Panc1 (cell line): ENCODE results near the gene MAB21L3. TPM values are rescaled to one million over a fixed set of nuclear protein-coding genes. Genes with fewer than 3 reads are reported as not detected.

Experiments
- ATAC-seq: fragments of 200-7000 bp; cut with Tn5 transposase; 2 replicates; pipeline ENCODE4 v1.9.1; 2020; ENCODE audit warnings: mild to moderate bottlenecking, moderate library complexity
- Bru-seq: library from RNA; stranded (reverse); fragments of 400-500 nt; gene quantifications from one replicate; lab custom pipeline; 2021; lab: Mats Ljungman, UMichigan
- BruChase-seq, 2 experiments: library from RNA; stranded (reverse); fragments of 400-500 nt; gene quantifications; one replicate each; lab custom pipeline; 2021; lab: Mats Ljungman, UMichigan
- BruUV-seq: library from RNA; stranded (reverse); fragments of 400-500 nt; replicated peaks from 2 replicates; lab custom pipeline; 2021; lab: Mats Ljungman, UMichigan
- CTCF ChIA-PET: fragments of 300-600 bp; sonication (Branson Sonifier 250); formaldehyde crosslinking; loops from one replicate; lab custom pipeline; 2022; ENCODE audit warnings: antibody characterized with exemption; lab: Charles Lee
- POLR2A ChIA-PET: fragments of 300-600 bp; sonication (Branson Sonifier 250); formaldehyde crosslinking; loops from one replicate; lab custom pipeline; 2022; ENCODE audit warnings: antibody characterized with exemption; lab: Charles Lee
- DNase-seq: peaks from one replicate; pipeline ENCODE4 v3.0.0-alpha.2; 2010; ENCODE audit warnings: low read depth, low spot score
- H3K27ac ChIP-seq: 2 replicates; pipeline ENCODE4 v1.5.1; 2011; ENCODE audit warnings: mild to moderate bottlenecking, low read length, inconsistent platforms
- H3K27me3 ChIP-seq: fragments of 200-500 bp; sonication (Bioruptor generic); 2 replicates; pipeline ENCODE4 v1.6.0; 2014; ENCODE audit warnings: low read length, inconsistent platforms; ENCODE audit not compliant: control insufficient read depth, insufficient read depth
- H3K36me3 ChIP-seq: fragments of 200-500 bp; sonication (Bioruptor generic); 2 replicates; pipeline ENCODE4 v1.5.1; 2014; ENCODE audit warnings: inconsistent platforms, mild to moderate bottlenecking, low read length, moderate library complexity; ENCODE audit not compliant: control insufficient read depth, insufficient read depth
- H3K4me1 ChIP-seq: 2 replicates; pipeline ENCODE4 v1.5.1; 2011; ENCODE audit warnings: inconsistent platforms, mild to moderate bottlenecking, low read length, moderate library complexity; ENCODE audit not compliant: control insufficient read depth, insufficient read depth
- H3K4me3 ChIP-seq, 2 experiments: 2 replicates each; pipeline ENCODE4 v1.5.1; 2011 to 2012; ENCODE audit warnings: low read depth in 2 of 2, low read length in 2 of 2, mild to moderate bottlenecking in 2 of 2, inconsistent platforms in 1 of 2, moderate library complexity in 1 of 2
- H3K9me3 ChIP-seq: fragments of 200-500 bp; sonication (Bioruptor generic); 2 replicates; pipeline ENCODE4 v1.5.1; 2014; ENCODE audit warnings: low read depth, mild to moderate bottlenecking, inconsistent platforms, low read length, moderate library complexity; ENCODE audit not compliant: control insufficient read depth, insufficient read depth
- CTCF ChIP-seq: fragments of 450-650 bp; IDR thresholded peaks from 2 replicates; pipeline ENCODE4 v1.5.1; 2017; ENCODE audit warnings: mild to moderate bottlenecking
- POLR2AphosphoS5 ChIP-seq: IDR thresholded peaks from 2 replicates; pipeline ENCODE4 v1.6.1; 2012; ENCODE audit warnings: mild to moderate bottlenecking, low read depth, low read length, moderate library complexity
- REST ChIP-seq, 2 experiments: IDR thresholded peaks; 2 replicates each; pipeline ENCODE4 v1.6.1; 2011 to 2012; ENCODE audit warnings: low read depth in 2 of 2, control low read depth in 1 of 2, low read length in 1 of 2, mild to moderate bottlenecking in 1 of 2, moderate library complexity in 1 of 2; ENCODE audit not compliant: insufficient read depth in 1 of 2
- SIN3A ChIP-seq: IDR thresholded peaks from 2 replicates; pipeline ENCODE4 v1.6.1; 2012; ENCODE audit warnings: low read depth, mild to moderate bottlenecking, low read length, moderate library complexity, borderline replicate concordance; ENCODE audit not compliant: insufficient read depth
- TCF7L2 ChIP-seq: IDR thresholded peaks from 2 replicates; pipeline ENCODE4 v1.6.1; 2011; ENCODE audit warnings: mild to moderate bottlenecking, low read depth, low read length, inconsistent platforms
- in situ Hi-C: cut with HindIII; loops from 2 replicates; pipeline ENCODE4 v1.10.0; 2016; ENCODE audit warnings: low sequenced_read_pairs, low pct_unique_long_range_greater_than_20kb
- intact Hi-C: fragments of 100-400 bp; cut with micrococcal nuclease; formaldehyde crosslinking; loops from one replicate; pipeline ENCODE4 v1.10.0; 2022; ENCODE audit not compliant: unreplicated experiment
- long read RNA-seq: library from polyadenylated mRNA; unstranded; transcript quantifications from one replicate; pipeline ENCODE4 v2.0.0, GENCODE V29; 2021; ENCODE audit not compliant: unreplicated experiment
- polyA plus RNA-seq: library from polyadenylated mRNA; unstranded; fragments of >200 nt; gene quantifications from one replicate; pipeline ENCODE4 v1.2.1, GENCODE V29; 2012; ENCODE audit warnings: missing spikeins; ENCODE audit not compliant: insufficient read length
- total RNA-seq: library from RNA; stranded (reverse); gene quantifications from one replicate; pipeline ENCODE4 v1.2.1, GENCODE V29; 2021; ENCODE audit not compliant: unreplicated experiment

The MAB21L3 gene
- total RNA-seq (not detected), Bru-seq, nascent RNA (not detected), BruChase-seq, experiment 1, labeled RNA remaining after a 2-hour chase (percentile 10 among the genes with signal in this experiment), BruChase-seq, experiment 2, labeled RNA remaining after a 6-hour chase (percentile 10 among the genes with signal in this experiment)
- polyA plus RNA-seq = not detected
- long read RNA-seq = 0 reads

DNA sequence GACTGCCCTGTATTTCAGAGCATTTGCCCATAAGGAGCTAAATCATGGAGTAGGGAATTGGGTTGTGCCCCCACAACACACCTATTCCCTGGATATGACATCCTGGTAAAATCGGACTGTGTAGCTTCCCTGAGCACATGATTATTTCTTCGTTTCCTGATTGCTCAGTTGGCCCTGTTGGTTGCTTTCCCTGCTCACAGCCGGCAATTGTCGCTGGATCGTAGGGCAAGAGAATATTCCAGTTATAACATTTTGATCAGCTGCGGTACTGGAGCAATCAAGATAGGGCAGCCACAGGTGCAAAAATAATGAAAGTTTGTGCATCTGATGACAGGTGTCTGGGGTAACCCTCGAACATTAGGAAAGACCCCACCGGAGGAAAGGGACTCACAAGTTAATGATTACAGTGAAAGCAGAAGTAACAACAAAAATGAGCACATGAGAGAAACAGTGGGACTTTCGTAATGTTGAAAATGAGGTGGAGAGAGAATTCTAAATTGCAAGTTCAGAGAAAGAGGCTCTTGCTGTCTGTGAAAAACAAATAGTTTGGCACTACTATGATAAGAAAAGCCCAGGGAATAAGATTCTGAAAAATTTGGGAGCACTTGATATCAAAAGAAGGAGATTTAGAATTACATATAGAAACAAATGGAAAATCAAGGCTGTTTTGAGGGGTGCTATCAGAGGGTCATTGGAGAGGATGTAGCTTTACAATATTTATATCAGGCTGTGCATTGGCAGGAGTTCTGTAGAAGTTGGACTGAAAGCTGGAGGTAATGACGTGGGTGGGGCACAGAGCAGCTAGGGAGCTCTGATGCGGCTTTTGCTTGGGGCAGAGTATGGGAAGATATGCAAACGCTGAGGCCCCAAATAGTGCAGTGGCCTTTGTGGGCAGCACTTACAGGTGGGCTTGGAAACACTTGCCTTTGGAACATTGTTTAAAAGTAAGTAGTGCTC, at the start of gene MAB21L3:
TSS of gene MAB21L3 (plus strand) at position 833 of the 957 bp plus-strand sequence. CDS start 1,217 bp downstream, outside the sequence.
- ChIA-PET CTCF (no interaction called here), POLR2A (no interaction called here)
- no peak for DNase-seq
- in situ Hi-C loops = no loop called here
- intact Hi-C loops = no loop called here
- no peak for TF ChIP-seq POLR2AphosphoS5
- no peak for TF ChIP-seq REST (IDR thresholded peaks at IDR 0.05; ENCODE audit: insufficient read depth in 1 of 2, low read depth in 2 of 2, low read length in 1 of 2)
- TF ChIP-seq SIN3A = no peak
- TF ChIP-seq CTCF = no peak
- TF ChIP-seq TCF7L2 = no peak
- no peak for ATAC-seq
- Histone ChIP-seq H3K4me1 (no peaks in the 10 kb centered on the region), H3K27ac (no peak within 1 kb of the TSS), H3K9me3 (no peaks in the 10 kb centered on the region), H3K4me3 (no peak within 1 kb of the TSS), H3K27me3 (no peaks in the 10 kb centered on the region), H3K36me3 (no peaks in the 10 kb centered on the region)
- BruUV-seq = no TSS peak

DNA sequence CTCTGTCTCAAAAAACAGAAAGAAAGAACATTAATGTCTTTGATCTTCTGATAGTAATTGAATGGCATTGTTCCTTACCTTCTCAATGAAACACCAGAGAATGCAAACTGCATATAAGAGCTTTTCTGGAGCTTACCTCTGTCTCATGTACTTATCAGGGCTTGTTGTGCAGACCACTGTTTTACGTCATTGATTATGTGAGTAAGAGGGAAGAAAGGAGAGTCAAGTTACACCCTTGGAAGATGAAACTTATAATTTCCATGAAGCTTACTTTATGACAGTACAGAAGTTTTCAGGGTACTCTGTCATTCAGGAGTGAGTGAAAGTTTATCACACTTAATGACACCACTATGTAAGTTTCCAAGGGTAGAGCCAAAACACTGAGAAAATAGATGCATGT, 49.0 kb upstream of the MAB21L3 start:
- H3K9me3 ChIP-seq = no peaks in the 10 kb centered on the region
- no peaks in the 10 kb centered on the region for H3K36me3 ChIP-seq
- intact Hi-C loops = no loop called here
- CTCF ChIA-PET = no interaction called here
- no peak for ATAC-seq
- no peak overlapping the region for H3K4me3 ChIP-seq
- no peaks in the 10 kb centered on the region for H3K27me3 ChIP-seq
- no peak for TF ChIP-seq REST (IDR thresholded peaks at IDR 0.05; ENCODE audit: insufficient read depth in 1 of 2, low read depth in 2 of 2, low read length in 1 of 2)
- TF ChIP-seq SIN3A = no peak
- no peak for TF ChIP-seq POLR2AphosphoS5
- no peak for TF ChIP-seq TCF7L2
- no peak for TF ChIP-seq CTCF
- POLR2A ChIA-PET = no interaction called here
- in situ Hi-C loops = no loop called here
- H3K27ac ChIP-seq = no peak overlapping the region
- no TSS peak for BruUV-seq
- no peak for DNase-seq
- no peaks in the 10 kb centered on the region for H3K4me1 ChIP-seq
